ENCODE results near the gene CDCA8.
A peak's percentile ranks its signal among the peaks of the same experiment; 100 is the strongest.

DNA sequence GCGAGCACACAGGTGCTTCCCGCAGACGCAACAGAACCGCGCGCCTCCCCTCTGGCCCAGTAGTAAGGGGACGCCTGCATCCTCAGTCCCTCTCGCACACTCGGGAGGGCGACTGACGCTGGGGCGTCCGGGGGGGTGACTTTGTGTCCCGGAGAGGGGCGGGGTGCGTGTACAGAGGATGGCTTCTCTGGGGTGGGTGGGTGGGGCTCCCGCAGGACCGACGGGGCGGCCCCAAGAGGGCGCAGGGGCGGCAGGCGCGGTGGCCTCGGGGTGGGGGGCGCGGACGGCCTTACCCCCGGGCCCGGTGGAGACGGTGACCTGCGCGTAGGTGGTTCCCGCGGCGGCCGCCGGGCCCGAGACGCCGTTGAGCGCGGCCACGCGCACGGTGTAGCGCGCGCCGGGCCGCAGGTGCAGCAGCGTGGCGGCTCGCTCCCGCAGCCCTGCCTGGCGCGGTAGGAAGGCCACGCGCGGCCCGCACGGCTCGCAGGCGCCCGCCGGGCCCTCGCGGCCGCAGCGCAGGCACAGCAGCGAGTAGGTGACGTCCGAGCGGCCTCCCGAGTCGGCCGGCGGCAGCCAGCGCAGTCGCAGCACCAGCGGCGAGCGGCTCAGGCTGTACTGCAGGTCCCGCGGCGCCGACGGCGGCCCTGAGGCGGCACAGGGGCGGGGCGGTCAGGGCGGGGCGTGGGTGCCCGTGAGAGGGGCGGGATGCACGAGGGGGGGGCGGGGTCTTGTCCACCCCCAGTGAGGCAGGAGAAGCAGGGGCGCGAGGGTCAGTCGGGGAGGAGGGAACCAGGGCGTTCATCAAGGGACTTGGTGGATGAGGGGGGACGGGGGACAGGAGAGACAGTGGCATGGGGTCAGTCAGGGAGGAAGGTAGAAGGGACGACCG, 60.5 kb downstream of the CDCA8 start:
- no peak for TF ChIP-seq STAT1 (IDR thresholded peaks at IDR 0.05; ENCODE audit: unreplicated experiment)
- TF ChIP-seq, protein P1, sequence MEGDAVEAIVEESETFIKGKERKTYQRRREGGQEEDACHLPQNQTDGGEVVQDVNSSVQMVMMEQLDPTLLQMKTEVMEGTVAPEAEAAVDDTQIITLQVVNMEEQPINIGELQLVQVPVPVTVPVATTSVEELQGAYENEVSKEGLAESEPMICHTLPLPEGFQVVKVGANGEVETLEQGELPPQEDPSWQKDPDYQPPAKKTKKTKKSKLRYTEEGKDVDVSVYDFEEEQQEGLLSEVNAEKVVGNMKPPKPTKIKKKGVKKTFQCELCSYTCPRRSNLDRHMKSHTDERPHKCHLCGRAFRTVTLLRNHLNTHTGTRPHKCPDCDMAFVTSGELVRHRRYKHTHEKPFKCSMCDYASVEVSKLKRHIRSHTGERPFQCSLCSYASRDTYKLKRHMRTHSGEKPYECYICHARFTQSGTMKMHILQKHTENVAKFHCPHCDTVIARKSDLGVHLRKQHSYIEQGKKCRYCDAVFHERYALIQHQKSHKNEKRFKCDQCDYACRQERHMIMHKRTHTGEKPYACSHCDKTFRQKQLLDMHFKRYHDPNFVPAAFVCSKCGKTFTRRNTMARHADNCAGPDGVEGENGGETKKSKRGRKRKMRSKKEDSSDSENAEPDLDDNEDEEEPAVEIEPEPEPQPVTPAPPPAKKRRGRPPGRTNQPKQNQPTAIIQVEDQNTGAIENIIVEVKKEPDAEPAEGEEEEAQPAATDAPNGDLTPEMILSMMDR (conservative IDR thresholded peaks at IDR 0.05; ENCODE audit: low read depth in 2 of 2) = no peak
- TF ChIP-seq, protein P2, sequence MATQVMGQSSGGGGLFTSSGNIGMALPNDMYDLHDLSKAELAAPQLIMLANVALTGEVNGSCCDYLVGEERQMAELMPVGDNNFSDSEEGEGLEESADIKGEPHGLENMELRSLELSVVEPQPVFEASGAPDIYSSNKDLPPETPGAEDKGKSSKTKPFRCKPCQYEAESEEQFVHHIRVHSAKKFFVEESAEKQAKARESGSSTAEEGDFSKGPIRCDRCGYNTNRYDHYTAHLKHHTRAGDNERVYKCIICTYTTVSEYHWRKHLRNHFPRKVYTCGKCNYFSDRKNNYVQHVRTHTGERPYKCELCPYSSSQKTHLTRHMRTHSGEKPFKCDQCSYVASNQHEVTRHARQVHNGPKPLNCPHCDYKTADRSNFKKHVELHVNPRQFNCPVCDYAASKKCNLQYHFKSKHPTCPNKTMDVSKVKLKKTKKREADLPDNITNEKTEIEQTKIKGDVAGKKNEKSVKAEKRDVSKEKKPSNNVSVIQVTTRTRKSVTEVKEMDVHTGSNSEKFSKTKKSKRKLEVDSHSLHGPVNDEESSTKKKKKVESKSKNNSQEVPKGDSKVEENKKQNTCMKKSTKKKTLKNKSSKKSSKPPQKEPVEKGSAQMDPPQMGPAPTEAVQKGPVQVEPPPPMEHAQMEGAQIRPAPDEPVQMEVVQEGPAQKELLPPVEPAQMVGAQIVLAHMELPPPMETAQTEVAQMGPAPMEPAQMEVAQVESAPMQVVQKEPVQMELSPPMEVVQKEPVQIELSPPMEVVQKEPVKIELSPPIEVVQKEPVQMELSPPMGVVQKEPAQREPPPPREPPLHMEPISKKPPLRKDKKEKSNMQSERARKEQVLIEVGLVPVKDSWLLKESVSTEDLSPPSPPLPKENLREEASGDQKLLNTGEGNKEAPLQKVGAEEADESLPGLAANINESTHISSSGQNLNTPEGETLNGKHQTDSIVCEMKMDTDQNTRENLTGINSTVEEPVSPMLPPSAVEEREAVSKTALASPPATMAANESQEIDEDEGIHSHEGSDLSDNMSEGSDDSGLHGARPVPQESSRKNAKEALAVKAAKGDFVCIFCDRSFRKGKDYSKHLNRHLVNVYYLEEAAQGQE (IDR thresholded peaks at IDR 0.05; ENCODE audit: unreplicated experiment) = no peak
- no peak for TF ChIP-seq POLR2AphosphoS5 (IDR thresholded peaks at IDR 0.05; ENCODE audit: low read depth)
- TF ChIP-seq EZH2 (IDR thresholded peaks at IDR 0.05; ENCODE audit: low read depth, unreplicated experiment) = peak; percentile 28
- TF ChIP-seq EZH2phosphoT487 (IDR thresholded peaks at IDR 0.05; ENCODE audit: unreplicated experiment) = no peak
- no peak for TF ChIP-seq ZNF114 (CRISPR knock-in tag; IDR thresholded peaks at IDR 0.05)
- no peak for TF ChIP-seq JUNB (IDR thresholded peaks at IDR 0.05; ENCODE audit: unreplicated experiment)
- no peak for TF ChIP-seq CREB1 (CRISPR knock-in tag; IDR thresholded peaks at IDR 0.05; ENCODE audit: low read depth)
- TF ChIP-seq NANOG (IDR thresholded peaks at IDR 0.05; ENCODE audit: borderline replicate concordance) = no peak
- TF ChIP-seq, protein P3, sequence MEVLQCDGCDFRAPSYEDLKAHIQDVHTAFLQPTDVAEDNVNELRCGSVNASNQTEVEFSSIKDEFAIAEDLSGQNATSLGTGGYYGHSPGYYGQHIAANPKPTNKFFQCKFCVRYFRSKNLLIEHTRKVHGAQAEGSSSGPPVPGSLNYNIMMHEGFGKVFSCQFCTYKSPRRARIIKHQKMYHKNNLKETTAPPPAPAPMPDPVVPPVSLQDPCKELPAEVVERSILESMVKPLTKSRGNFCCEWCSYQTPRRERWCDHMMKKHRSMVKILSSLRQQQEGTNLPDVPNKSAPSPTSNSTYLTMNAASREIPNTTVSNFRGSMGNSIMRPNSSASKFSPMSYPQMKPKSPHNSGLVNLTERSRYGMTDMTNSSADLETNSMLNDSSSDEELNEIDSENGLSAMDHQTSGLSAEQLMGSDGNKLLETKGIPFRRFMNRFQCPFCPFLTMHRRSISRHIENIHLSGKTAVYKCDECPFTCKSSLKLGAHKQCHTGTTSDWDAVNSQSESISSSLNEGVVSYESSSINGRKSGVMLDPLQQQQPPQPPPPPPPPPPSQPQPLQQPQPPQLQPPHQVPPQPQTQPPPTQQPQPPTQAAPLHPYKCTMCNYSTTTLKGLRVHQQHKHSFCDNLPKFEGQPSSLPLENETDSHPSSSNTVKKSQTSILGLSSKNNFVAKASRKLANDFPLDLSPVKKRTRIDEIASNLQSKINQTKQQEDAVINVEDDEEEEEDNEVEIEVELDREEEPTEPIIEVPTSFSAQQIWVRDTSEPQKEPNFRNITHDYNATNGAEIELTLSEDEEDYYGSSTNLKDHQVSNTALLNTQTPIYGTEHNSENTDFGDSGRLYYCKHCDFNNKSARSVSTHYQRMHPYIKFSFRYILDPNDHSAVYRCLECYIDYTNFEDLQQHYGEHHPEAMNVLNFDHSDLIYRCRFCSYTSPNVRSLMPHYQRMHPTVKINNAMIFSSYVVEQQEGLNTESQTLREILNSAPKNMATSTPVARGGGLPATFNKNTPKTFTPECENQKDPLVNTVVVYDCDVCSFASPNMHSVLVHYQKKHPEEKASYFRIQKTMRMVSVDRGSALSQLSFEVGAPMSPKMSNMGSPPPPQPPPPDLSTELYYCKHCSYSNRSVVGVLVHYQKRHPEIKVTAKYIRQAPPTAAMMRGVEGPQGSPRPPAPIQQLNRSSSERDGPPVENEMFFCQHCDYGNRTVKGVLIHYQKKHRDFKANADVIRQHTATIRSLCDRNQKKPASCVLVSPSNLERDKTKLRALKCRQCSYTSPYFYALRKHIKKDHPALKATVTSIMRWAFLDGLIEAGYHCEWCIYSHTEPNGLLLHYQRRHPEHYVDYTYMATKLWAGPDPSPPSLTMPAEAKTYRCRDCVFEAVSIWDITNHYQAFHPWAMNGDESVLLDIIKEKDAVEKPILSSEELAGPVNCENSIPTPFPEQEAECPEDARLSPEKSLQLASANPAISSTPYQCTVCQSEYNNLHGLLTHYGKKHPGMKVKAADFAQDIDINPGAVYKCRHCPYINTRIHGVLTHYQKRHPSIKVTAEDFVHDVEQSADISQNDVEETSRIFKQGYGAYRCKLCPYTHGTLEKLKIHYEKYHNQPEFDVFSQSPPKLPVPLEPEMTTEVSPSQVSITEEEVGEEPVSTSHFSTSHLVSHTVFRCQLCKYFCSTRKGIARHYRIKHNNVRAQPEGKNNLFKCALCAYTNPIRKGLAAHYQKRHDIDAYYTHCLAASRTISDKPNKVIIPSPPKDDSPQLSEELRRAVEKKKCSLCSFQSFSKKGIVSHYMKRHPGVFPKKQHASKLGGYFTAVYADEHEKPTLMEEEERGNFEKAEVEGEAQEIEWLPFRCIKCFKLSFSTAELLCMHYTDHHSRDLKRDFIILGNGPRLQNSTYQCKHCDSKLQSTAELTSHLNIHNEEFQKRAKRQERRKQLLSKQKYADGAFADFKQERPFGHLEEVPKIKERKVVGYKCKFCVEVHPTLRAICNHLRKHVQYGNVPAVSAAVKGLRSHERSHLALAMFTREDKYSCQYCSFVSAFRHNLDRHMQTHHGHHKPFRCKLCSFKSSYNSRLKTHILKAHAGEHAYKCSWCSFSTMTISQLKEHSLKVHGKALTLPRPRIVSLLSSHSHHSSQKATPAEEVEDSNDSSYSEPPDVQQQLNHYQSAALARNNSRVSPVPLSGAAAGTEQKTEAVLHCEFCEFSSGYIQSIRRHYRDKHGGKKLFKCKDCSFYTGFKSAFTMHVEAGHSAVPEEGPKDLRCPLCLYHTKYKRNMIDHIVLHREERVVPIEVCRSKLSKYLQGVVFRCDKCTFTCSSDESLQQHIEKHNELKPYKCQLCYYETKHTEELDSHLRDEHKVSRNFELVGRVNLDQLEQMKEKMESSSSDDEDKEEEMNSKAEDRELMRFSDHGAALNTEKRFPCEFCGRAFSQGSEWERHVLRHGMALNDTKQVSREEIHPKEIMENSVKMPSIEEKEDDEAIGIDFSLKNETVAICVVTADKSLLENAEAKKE (CRISPR knock-in tag; IDR thresholded peaks at IDR 0.05) = no peak
- TF ChIP-seq, protein P4, sequence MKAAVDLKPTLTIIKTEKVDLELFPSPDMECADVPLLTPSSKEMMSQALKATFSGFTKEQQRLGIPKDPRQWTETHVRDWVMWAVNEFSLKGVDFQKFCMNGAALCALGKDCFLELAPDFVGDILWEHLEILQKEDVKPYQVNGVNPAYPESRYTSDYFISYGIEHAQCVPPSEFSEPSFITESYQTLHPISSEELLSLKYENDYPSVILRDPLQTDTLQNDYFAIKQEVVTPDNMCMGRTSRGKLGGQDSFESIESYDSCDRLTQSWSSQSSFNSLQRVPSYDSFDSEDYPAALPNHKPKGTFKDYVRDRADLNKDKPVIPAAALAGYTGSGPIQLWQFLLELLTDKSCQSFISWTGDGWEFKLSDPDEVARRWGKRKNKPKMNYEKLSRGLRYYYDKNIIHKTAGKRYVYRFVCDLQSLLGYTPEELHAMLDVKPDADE (IDR thresholded peaks at IDR 0.05) = no peak
